Neural crest cell (in vitro differentiated cells): ENCODE results near the gene FASTKD3. TPM values are rescaled to one million over a fixed set of nuclear protein-coding genes. Genes with fewer than 3 reads are reported as not detected.
A peak's percentile ranks its signal among the peaks of the same experiment; 100 is the strongest.
"Not testable (repeated sequence)": the region's sequence is repeated elsewhere in the genome, so short reads cannot be mapped to it uniquely, and the experiment has no call there.

Experiments used
- DNase-seq: peaks from one replicate; pipeline ENCODE4 v3.0.0; 2021; ENCODE audit warnings: low read depth, mixed read lengths, low spot score
- H3K27ac Mint-ChIP-seq: one replicate; pipeline ENCODE4 v1.8.0; 2021; ENCODE audit warnings: mild to moderate bottlenecking, mixed read lengths; ENCODE audit not compliant: unreplicated experiment
- H3K27me3 Mint-ChIP-seq: 2 replicates; pipeline ENCODE4 v1.8.0; 2021; ENCODE audit warnings: low read depth, mild to moderate bottlenecking, mixed read lengths
- H3K36me3 Mint-ChIP-seq: 2 replicates; pipeline ENCODE4 v1.8.0; 2021; ENCODE audit warnings: low read depth, mild to moderate bottlenecking, mixed read lengths
- H3K4me1 Mint-ChIP-seq: 2 replicates; pipeline ENCODE4 v1.8.0; 2021; ENCODE audit warnings: mixed read lengths
- H3K4me3 Mint-ChIP-seq: one replicate; pipeline ENCODE4 v1.8.0; 2021; ENCODE audit warnings: mild to moderate bottlenecking, mixed read lengths
- H3K9me3 Mint-ChIP-seq: 2 replicates; pipeline ENCODE4 v1.8.0; 2021; ENCODE audit warnings: mixed read lengths
- CTCF ChIP-seq: fragments of 200-600 bp; sonication (generic); conservative IDR thresholded peaks from 2 replicates; pipeline ENCODE4 v1.5.0; 2021; ENCODE audit warnings: antibody characterized with exemption, mild to moderate bottlenecking
- long read RNA-seq: library from polyadenylated mRNA; unstranded; transcript quantifications from one replicate; pipeline ENCODE4 v2.0.0, GENCODE V29; 2020
- total RNA-seq: library from RNA; stranded (reverse); gene quantifications from 2 replicates; pipeline ENCODE4 v1.2.1, GENCODE V29; 2021

The FASTKD3 gene
- total RNA-seq, result 12.2 and 12.9 TPM in 2 replicates
- long read RNA-seq, partial matches to known transcripts, result 2 of 20 reads
- long read RNA-seq, other reads (novel, unspliced or antisense), result 12 of 20 reads

- DNase-seq, result peak; percentile 80
- Mint-ChIP-seq H3K4me1 (peaks cover 38% of the 10 kb centered on the region), H3K27ac (peak within 1 kb of the TSS; percentile 20), H3K4me3 (peak within 1 kb of the TSS; percentile 92), H3K36me3 (no peaks in the 10 kb centered on the region), H3K9me3 (no peaks in the 10 kb centered on the region), H3K27me3 (no peaks in the 10 kb centered on the region)
- no peak for TF ChIP-seq CTCF
Observed at GRCh38 chr5:7868773-7869473, at the start of gene FASTKD3, which contains the start of gene MTRR. TSS of gene FASTKD3 (minus strand) at chr5:7869031. CDS start at chr5:7868083, 948 bp downstream. TSS of gene MTRR (plus strand) at chr5:7869148. CDS start at chr5:7870795, 1,647 bp downstream.

- Mint-ChIP-seq H3K27me3 (no peaks in the 10 kb centered on the region), H3K4me3 (no peak overlapping the region), H3K9me3 (peaks cover 16% of the 10 kb centered on the region), H3K4me1 (no peaks in the 10 kb centered on the region), H3K36me3 (peaks cover 9% of the 10 kb centered on the region), H3K27ac (no peak overlapping the region)
- TF ChIP-seq CTCF, result no peak
- no peak for DNase-seq
Observed at GRCh38 chr5:7917130-7918123, 48.6 kb upstream of the FASTKD3 start.

GRCh38 chr5:7916171-7916804, 47.5 kb upstream of the FASTKD3 start:
- peaks cover 16% of the 10 kb centered on the region for H3K36me3 Mint-ChIP-seq
- H3K9me3 Mint-ChIP-seq, result peaks cover 19% of the 10 kb centered on the region
- H3K27me3 Mint-ChIP-seq, result no peaks in the 10 kb centered on the region
- H3K27ac Mint-ChIP-seq, result no peak overlapping the region
- no peaks in the 10 kb centered on the region for H3K4me1 Mint-ChIP-seq
- DNase-seq, result no peak
- TF ChIP-seq CTCF, result no peak
- H3K4me3 Mint-ChIP-seq, result no peak overlapping the region

GRCh38 chr5:7911429-7911771, 42.6 kb upstream of the FASTKD3 start:
- peaks cover 37% of the 10 kb centered on the region for H3K9me3 Mint-ChIP-seq
- not testable (repeated sequence) for H3K4me3 Mint-ChIP-seq

GRCh38 chr5:7910738-7911428, 42.1 kb upstream of the FASTKD3 start:
- Mint-ChIP-seq H3K4me1 (no peaks in the 10 kb centered on the region), H3K9me3 (peaks cover 37% of the 10 kb centered on the region), H3K27me3 (no peaks in the 10 kb centered on the region), H3K36me3 (peaks cover 50% of the 10 kb centered on the region), H3K4me3 (no peak overlapping the region), H3K27ac (no peak overlapping the region)
- no peak for TF ChIP-seq CTCF
- DNase-seq, result no peak

More at GRCh38 chr5:7911429-7911771, 42.6 kb upstream of the FASTKD3 start:
- not testable (repeated sequence) for H3K27me3 Mint-ChIP-seq, H3K27ac Mint-ChIP-seq, H3K4me1 Mint-ChIP-seq, DNase-seq
- H3K36me3 Mint-ChIP-seq, result peaks cover 49% of the 10 kb centered on the region
